Stimulated activated CD4-positive, alpha-beta T cell treated with anti-CD3 and anti-CD28 coated beads, Interleukin-12 subunit alpha, Interleukin-12 subunit beta, amount 100 ng/mL, for 48 hours (primary cell): ENCODE data around the gene THPO.

ENCODE experiments used
- DNase-seq, 3 donors: peaks; one replicate each; pipeline ENCODE4 v3.0.0-alpha.2; 2020; ENCODE audit warnings: low read depth in 2 of 3, low spot score in 1 of 3

The THPO gene

DNA sequence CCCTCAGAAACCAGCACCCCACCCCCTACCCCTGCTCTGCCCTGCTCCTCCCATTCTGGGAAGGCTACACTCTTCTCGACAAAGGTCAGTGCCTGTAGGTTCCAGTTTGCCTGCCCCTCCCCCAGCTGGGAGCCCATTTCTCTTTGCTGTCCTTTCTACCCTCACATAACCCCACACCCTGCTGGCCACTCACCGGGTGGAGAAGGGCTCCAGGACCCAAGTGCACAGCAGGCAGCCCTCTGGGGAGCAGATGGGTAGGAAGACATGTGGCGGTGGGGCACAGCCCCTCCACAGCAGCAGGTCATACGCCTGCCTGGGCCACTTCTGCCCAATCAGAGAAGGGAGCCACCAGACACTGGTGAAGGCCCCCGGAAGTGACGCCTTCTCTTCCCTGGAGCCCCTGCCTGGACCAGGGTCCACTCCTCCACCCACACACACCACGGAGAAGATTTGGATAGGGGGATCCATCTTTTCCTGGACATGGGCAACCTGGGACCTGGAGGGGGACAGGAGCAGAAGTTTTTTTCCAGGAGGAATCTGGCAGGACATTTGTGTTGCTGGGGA, at the start of gene THPO:
TSS of gene THPO (minus strand) at position 326 of the 564 bp plus-strand sequence. CDS start 1,948 bp downstream, outside the sequence.
- DNase-seq, result no peak

DNA sequence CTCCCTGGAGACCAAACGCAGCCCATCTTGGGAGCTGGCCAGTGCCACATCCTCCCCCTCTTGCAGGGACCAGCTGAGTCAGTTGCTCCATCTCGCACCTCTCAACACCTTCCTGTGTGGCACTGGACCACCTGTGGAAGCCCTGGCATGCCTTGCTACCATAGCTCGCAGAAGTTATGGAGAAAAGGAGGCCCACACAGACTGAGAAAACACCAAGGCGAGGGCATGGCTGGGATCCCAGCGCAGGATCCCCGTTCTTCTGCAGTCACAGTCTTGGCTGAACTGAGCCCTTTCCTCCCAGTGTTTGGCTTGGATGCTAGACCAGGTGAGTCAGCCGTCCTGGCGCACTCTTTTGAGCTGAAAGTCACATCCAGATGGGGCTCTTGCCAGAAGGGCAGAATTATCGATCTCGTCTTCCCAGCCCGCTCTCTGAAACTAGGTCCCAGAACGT, 48.7 kb upstream of the THPO start:
- DNase-seq, result no peak

GRCh38 chr3:184423561-184423960, 45.6 kb upstream of the THPO start:
- no peak for DNase-seq

- no peak for DNase-seq
Measured at GRCh38 chr3:184419171-184419570, 41.2 kb upstream of the THPO start.

DNA sequence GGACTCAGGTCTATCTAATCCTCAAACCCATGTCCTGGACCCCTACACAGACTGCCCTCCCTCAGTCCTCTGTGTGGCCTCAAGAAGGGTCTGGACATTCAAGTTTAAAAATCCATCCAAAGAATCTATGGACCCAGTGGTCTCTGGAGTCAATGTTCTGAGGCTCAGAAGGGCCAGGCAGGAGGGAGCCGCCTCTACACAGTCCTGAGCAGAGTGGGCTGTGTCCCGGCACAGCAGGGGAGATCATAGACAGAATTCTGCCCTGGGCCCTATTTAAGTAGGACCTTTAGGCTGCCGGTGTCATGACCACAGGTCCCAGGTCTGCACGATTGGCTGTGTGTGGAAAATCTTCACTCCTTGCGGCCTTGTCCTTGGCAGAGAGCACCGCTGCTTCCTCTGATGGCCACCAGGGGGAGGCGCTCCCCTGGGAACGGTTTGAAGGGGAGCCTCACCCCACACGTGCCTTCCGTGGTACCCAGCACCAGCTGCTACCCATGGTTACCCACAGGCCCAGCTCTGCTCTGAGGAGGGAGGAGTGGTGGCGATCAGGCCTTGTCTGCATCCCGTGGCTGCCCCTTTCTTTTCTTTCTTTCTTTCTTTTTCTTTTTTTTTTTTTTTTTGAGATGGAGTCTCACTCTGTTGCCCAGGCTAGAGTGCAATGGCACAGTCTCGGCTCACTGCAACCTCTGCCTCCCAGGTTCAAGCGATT, 39.8 kb upstream of the THPO start:
- DNase-seq, result peak; percentile 51 to 62 (median 55)

DNA sequence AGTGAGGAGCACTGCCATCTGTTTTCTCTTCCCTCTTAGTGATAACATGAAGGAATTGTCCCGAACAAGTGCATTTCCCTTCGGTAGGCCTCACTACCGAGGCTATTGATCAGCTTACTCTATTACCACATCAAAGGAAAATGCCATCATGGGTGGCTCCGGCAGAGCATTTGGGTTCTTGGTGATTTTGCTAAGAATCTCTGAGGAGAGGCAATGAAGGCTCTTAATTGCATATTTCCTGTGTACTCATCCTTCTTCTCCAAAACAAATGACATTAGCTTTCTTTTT, 37.1 kb upstream of the THPO start:
- no peak for DNase-seq

DNA sequence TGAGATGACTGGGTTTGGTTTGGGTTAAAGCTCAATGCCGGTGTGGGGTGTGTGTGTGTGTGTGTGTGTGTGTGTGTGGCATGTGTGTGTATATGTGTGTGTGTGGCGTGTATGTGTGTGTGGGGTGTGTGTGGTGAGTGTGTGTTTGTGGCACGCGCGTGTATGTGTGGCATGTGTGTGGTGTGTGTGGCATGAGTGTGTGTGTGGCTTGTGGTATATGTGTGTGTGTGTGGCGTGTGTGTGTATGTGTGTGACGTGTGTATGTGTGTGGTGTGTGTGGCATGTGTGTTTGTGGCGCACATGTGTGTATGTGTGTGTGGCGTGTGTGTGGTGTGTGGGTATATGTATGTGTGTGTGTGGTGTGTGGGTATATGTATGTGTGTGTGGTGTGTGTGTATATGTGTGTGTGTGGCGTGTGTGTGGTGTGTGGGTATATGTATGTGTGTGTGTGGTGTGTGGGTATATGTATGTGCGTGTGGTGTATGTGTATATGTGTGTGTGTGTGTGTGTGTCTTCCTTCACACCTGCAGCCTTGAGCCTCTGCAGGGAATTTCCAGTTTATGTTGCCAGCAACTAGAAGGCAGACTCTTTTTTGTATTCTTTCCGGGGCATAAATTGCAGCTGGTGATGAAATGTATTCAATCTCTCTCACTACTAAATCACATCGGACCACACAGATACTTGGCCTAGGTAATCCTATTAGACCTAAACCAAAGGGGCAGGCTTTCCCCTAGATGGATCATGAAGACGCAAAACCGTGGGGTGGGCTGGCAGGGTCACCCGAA, 36.6 kb upstream of the THPO start:
- no peak for DNase-seq

DNA sequence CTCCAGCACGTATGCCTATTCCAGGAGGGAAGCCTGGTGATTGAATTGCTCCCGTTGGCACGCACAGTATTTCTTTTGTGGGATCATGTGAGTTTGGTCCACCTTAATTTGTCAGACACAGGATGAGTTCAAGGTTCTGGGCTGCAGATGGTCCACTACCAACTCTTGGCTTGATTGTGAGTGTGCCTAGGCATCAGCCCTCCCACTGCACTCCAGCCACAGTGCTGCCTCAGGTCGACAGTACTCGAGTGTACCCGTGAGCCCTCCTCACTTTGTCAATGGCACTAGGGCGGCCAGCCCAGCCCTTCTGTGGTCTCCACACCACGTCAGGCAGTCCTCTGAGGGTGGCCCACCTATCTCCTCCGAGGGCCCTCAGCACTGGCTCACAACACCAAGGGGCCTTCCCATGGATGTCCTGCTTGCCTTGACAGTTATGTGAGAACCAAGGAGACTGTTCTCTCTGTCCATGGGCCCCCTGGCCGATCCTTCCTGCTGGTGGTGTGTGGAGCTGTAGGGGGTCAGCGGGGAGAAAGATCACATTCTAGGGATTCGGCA, 32.0 kb upstream of the THPO start:
- DNase-seq, result no peak

DNA sequence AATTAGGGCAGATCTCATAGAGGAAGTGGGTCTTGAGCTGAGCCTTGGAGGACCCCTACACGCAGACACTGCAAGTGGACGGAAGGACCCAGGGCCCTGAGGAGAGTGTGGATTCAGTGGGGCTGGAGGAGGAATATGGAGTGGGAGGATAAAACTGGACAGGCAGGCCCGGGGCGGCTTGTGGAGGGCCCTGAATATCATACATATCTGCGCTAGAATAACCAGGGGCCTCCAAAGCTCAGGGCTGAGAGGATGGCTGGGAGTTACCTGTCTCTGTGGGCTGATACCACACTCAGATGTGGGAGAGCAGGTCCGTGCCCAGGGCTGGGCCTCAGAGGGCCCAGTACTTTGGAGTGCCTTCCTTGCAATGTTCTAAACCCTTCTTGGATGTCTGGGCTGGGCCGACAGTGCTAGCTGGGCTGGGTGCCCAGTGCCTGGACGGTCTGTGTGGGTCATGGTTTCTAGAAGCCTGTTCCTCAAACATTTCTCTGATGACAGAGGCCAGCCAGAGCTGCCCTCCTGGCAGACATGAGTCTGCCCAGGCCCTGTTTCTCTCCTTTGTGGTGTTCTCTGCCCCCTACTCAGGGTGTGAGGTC, 31.4 kb upstream of the THPO start:
- no peak for DNase-seq

GRCh38 chr3:184405075-184406030, 27.3 kb upstream of the THPO start:
- no peak for DNase-seq

DNA sequence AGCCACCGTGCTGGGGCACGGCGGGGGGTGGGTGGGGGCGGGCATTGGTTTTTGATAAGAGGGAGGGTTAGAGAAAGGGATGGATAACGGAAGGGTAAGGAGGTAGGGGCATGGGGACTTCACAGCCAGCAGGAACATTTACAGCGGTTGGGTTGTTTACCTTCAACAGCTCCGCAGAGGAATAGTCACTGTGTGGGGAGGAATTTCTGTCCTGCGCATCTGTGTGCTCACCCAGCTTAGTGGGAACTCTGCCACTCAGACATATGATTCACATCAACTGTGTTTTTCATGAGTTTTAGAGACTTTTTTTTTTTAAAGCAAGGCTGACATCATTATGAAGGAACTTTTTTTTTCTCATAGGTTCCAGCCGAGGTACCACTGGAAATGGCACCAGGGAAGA, 21.4 kb upstream of the THPO start:
- no peak for DNase-seq

DNA sequence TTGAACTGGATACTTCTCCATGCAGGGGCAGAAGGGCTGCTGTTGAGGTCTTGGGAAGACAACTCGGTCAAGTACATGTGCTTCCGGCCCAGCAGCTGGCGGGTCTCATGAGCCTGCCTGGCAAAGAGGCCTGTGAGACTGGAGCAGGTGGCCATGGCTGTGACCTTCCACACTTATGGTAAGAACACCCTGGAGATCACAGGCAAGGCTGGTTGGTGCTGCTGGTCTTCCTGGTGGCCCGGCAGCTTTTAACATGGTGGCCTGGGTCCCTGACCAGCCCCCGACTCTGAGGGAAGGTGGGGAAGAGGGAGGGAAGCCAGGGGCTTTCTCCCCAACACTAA, 17.3 kb upstream of the THPO start:
- DNase-seq, result no peak

DNA sequence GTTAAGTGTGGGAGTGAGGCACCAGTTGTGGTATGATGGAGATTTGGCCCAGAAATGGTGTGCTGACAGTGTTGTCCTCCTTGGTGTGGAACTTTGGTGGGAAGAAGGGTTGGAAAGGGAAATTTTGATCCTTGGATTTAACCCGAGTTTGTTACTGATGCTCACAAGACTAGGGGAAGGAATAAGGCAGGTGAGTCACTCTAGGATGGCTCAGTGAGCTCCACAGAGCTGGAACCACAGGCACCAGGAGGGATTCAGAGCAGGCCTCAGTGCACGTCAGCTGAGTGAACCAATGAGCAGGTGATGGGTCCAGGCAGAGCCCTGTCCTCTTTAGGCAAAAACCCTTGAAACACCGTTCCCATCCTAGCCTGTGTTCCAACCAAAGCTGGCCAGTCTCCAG, 13.3 kb upstream of the THPO start:
- DNase-seq, result no peak

- no peak for DNase-seq
Measured at GRCh38 chr3:184389935-184390528, 12.0 kb upstream of the THPO start.

DNA sequence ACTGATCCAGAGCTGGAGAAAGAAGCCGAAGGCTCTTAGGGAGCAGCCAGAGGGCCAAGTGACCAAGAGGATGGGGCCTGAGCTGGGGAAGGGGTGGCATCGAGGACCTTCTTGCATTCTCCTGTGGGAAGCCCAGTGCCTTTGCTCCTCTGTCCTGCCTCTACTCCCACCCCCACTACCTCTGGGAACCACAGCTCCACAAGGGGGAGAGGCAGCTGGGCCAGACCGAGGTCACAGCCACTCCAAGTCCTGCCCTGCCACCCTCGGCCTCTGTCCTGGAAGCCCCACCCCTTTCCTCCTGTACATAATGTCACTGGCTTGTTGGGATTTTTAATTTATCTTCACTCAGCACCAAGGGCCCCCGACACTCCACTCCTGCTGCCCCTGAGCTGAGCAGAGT, 11.4 kb upstream of the THPO start:
- DNase-seq, result no peak

DNA sequence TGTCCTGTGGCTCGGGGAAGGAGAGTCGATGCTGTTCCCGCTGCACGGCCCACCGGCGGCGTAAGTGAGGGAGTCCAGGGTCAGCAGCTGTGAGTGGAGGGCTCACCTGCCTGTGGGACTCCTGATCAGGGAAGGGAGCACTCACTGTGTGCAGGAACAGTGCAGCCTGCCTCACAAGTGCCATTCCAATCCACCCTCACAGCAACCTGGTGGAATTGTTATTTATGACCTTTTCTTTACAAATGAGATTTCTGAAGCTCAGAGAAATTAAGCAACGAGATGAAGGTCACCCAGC, 10.9 kb upstream of the THPO start:
- no peak for DNase-seq

GRCh38 chr3:184388164-184388935, 10.3 kb upstream of the THPO start:
- no peak for DNase-seq

- DNase-seq, result no peak
Measured at GRCh38 chr3:184387174-184387714, 9.2 kb upstream of the THPO start.

DNA sequence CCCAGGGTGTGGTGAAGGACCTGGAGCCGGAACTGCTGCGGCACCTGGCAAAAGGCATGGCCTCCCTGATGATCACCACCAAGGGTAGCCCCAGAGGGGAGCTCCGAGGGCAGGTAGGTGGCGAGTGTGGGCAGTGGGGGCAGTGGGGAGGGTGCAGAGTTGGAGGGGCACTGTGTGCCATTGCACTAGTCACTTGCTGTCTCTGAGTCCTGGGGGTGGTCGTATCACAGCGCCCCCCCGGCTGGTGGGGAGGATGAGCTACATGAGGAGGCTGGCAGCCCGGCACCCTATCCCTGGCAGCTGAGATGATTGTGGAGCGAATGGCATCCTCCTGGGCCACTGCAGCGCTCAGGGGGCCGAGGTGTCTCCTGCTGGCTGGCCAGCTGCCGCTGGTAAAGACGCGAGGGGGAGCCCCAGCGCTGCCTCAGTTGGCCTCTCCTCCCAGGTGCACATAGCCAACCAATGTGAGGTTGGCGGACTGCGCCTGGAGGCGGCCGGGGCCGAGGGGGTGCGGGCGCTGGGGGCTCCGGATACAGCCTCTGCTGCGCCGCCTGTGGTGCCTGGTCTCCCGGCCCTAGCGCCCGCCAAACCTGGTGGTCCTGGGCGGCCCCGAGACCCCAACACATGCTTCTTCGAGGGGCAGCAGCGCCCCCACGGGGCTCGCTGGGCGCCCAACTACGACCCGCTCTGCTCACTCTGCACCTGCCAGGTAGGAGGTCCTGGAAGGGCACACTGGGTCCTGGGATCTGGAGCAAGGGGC, 8.2 kb upstream of the THPO start:
- DNase-seq, result no peak
